Ovary (tissue), 9 donors: ENCODE results near the gene TIGD4. TPM values are rescaled to one million over a fixed set of nuclear protein-coding genes. Genes with fewer than 3 reads are reported as not detected.

Experiments used
- DNase-seq, 5 donors: peaks; one replicate each; pipeline ENCODE4 v3.0.0-alpha.2; 2019 to 2020
- H3K27ac ChIP-seq, 2 donors: fragments of 200-600 bp; one replicate each; pipeline versions ENCODE4 v1.5.1 to v1.8.0; 2019 to 2022
- H3K27me3 ChIP-seq: fragments of 200-600 bp; one replicate; pipeline ENCODE4 v1.8.0; 2022
- H3K36me3 ChIP-seq: fragments of 200-600 bp; sonication (generic); one replicate; pipeline ENCODE4 v1.5.1; 2019
- H3K4me1 ChIP-seq: one replicate; pipeline ENCODE4 v1.8.1; 2013; ENCODE audit warnings: mild to moderate bottlenecking, moderate library complexity; ENCODE audit not compliant: insufficient read depth
- H3K4me3 ChIP-seq: fragments of 200-600 bp; sonication (generic); one replicate; pipeline ENCODE4 v1.5.1; 2017
- H3K9me3 ChIP-seq, 2 donors: fragments of 200-600 bp in 1 of 2; sonication (generic) in 1 of 2; one replicate each; pipeline versions ENCODE4 v1.5.1 to v1.8.1; 2013 to 2019; ENCODE audit warnings: mild to moderate bottlenecking in 1 of 2, moderate library complexity in 1 of 2
- CTCF ChIP-seq, 3 donors: fragments of 450-650 bp in 2 of 3; fragments of 200-600 bp in 1 of 3; IDR thresholded peaks; one replicate each; pipeline versions ENCODE4 v1.5.1 to v1.8.0; 2016 to 2022; ENCODE audit warnings: antibody characterized with exemption in 3 of 3, mild to moderate bottlenecking in 1 of 3
- EP300 ChIP-seq: sonication (generic); formaldehyde crosslinking; IDR thresholded peaks from one replicate; pipeline ENCODE4 v1.6.1; 2017; ENCODE audit warnings: antibody characterized with exemption
- POLR2A ChIP-seq: fragments of 450-650 bp; IDR thresholded peaks from one replicate; pipeline ENCODE4 v1.6.1; 2017; ENCODE audit warnings: antibody characterized with exemption, mild to moderate bottlenecking, moderate library complexity
- WGBS, 3 donors: extraction: QIAGEN DNeasy Blood & Tissue Kit in 1 of 3; methylation state at CpG; one replicate each; pipeline versions ENCODE4 v1.1.5 to v1.1.7; 2013 to 2017; 5-methylcytosine and 5-hydroxymethylcytosine counted together
- intact Hi-C, 4 donors: fragments of 100-400 bp; cut with DNase I; formaldehyde crosslinking; loops; one replicate each; pipeline versions ENCODE4 v1.11.0 to v1.15.1; 2022 to 2023
- polyA plus RNA-seq, 2 donors: library from polyadenylated mRNA; stranded (reverse); fragments of 200-250 nt in 1 of 2; fragments of 350-450 nt in 1 of 2; fragmentation: Illumina TruSeq in 1 of 2; extraction: RNeasy Lipid Tissue Mini Kit (QIAGEN cat#74804) in 1 of 2; gene quantifications; one replicate each; pipeline ENCODE4 v1.2.3, GENCODE V29; 2013 to 2014
- total RNA-seq, 7 donors: library from RNA; depleted of rRNA in 2 of 7; stranded (reverse); fragments of >200 nt in 2 of 7; fragmentation: NEBNext Ultra II Directional in 3 of 7; extraction: Animal tissue kit (Norgen Biotek cat#: 25700) in 3 of 7; gene quantifications; one replicate each; pipeline versions ENCODE4 v1.1.0 to v1.2.4, GENCODE V29; 2016 to 2023
- donor health status: DM: no; HTN: no; CAD: no; lungs with moderate emphysema.
- donor health status: DM: no; HTN: no; CAD: no.
- donor health status: Bipolar disorder and iron deficiency.
- donor health status: DM: yes; HTN: yes; CAD: no.
- donor health status: DM: no; HTN: no; CAD: no.
- donor health status: DM: yes; HTN: yes; CAD: no.

TIGD4 gene
- total and polyA plus RNA-seq, 9 donors = 0.23 to 1.1 (median 0.58) TPM

DNA sequence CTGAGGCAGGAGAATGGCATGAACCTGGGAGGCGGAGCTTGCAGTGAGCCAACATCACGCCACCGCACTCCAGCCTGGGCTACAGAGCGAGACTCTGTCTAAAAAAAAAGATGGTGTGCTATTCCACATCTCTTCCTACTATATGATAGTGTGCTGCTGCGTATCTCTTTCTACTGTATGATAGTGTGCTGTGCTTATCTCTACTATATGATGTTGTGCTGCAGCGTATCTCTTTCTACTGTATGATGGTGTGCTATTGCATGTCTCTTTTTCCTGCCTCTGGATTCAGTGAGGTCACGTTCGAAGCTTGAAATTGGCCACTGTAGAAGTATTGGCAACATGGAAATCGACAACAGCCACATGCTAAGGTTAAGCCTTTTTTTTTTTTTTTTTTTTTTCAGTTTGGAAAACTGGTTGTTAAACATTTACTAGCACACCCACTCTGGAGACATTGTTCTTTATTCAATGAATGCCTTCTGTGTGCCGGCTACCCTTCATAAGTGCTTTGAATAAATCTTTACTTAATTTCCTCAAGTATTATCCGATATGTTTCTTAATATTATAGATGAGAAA, 31.3 kb upstream of the TIGD4 start:
- Histone ChIP-seq H3K27me3 (no peaks in the 10 kb centered on the region), H3K4me3 (no peak overlapping the region)
- WGBS, 3 donors = 86 to 87% (median 86%) methylated on average over 11 of the region's 11 CpGs

DNA sequence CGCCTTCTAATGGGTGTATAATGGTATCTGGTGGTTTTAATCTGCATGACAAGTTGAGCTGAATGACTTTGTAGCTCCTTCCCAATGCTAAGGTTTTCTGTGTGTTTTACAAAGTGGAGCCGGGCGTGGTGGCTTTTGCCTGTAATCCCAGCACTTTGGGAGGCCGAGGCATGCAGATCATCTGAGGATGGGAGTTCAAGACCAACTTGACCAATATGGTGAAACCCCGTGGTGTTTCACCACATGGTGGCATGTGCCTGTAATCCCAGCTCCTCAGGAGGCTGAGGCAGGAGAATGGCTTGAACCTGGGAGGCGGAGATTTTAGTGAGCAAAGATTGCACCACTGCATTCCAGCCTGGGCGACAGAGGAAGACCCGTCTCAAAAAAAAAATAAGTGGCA, 29.1 kb upstream of the TIGD4 start:
- Histone ChIP-seq H3K27ac (no peak overlapping the region), H3K36me3 (no peaks in the 10 kb centered on the region), H3K9me3 (no peaks in the 10 kb centered on the region), H3K4me1 (peaks cover 2% of the 10 kb centered on the region), H3K27me3 (no peaks in the 10 kb centered on the region), H3K4me3 (no peak overlapping the region)
- intact Hi-C loops = no loop called here
- TF ChIP-seq EP300 (no peak), CTCF (IDR thresholded peaks at IDR 0.05) (no peak), POLR2A (no peak)
- no peak for DNase-seq
- WGBS, 3 donors = 96 to 98% (median 96%) methylated on average over 8 of the region's 8 CpGs

More for the DNA sequence above, 31.3 kb upstream of the TIGD4 start:
- H3K9me3 ChIP-seq = no peaks in the 10 kb centered on the region
- H3K36me3 ChIP-seq = no peaks in the 10 kb centered on the region
- DNase-seq = no peak
- no peak overlapping the region for H3K27ac ChIP-seq
- intact Hi-C loops = no loop called here
- TF ChIP-seq CTCF (IDR thresholded peaks at IDR 0.05) = no peak
- no peak for TF ChIP-seq POLR2A
- no peak for TF ChIP-seq EP300
- no peaks in the 10 kb centered on the region for H3K4me1 ChIP-seq

- WGBS, 3 donors = 92 to 95% (median 93%) methylated on average over 3 of the region's 3 CpGs
- no peak overlapping the region for H3K27ac ChIP-seq
- TF ChIP-seq EP300 = no peak
- TF ChIP-seq POLR2A = no peak
- no peak for DNase-seq
- H3K36me3 ChIP-seq = no peaks in the 10 kb centered on the region
- no peaks in the 10 kb centered on the region for H3K9me3 ChIP-seq
- no peak overlapping the region for H3K4me3 ChIP-seq
- no peaks in the 10 kb centered on the region for H3K27me3 ChIP-seq
- peaks cover 5% of the 10 kb centered on the region for H3K4me1 ChIP-seq
- intact Hi-C loops = no loop called here
These were observed 27.8 kb upstream of the TIGD4 start for GRCh38 chr4:152807294-152807829.

DNA sequence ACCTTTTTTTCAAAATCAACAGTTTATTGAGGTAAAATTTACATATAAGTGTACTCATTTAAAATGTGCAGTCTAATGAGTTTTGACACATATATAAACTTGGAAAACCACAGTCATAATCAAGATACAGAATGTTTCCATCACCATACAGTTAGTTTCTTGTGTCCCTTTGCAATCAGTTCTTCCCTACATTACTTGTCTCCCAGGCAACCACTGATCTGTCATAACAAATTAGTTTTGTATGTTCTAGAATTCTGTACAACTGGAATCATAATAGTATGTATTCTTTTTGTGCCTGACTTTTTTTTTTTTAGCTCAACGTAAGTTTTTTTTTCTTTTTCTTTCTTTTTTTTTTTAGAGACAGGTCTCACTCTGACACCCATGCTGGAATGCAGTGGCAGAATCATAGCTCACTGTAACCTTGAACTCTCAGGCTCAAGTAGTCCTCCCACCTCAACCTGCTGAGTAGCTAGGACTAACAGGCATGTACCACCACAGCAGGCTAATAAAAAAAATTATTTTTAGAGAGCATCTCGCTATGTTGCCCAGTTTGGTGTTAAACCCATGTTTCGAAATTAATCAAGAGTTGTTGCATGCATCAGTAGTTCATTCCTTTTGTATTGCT, 27.1 kb upstream of the TIGD4 start:
- no peak for DNase-seq
- H3K36me3 ChIP-seq = no peaks in the 10 kb centered on the region
- H3K4me3 ChIP-seq = no peak overlapping the region
- H3K4me1 ChIP-seq = peaks cover 5% of the 10 kb centered on the region
- H3K27me3 ChIP-seq = no peaks in the 10 kb centered on the region
- H3K27ac ChIP-seq = no peak overlapping the region
- WGBS, 3 donors = 89 to 94% (median 89%) methylated on average over 3 of the region's 3 CpGs
- intact Hi-C loops = no loop called here
- TF ChIP-seq EP300 (no peak), POLR2A (no peak)
- H3K9me3 ChIP-seq = no peaks in the 10 kb centered on the region

DNA sequence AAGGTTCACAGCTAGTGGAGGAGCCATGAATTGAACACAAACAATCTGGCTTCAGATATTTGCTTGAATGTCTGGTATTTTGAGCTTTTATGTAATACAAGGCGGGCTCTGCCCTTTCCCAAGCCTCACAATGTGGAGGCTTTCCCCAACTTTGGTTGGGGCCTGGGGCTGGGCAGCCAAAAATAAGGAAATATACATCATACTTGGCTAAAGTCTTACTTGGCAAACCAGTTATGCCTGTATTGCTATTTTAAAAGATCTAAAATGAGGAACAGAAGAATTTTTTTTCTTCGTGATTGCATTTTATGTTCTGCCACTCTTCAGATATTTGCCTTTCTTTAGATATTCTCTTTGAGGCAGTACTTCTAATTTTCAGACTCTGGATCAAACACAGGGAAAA, 26.3 kb upstream of the TIGD4 start:
- Histone ChIP-seq H3K9me3 (no peaks in the 10 kb centered on the region), H3K27ac (no peak overlapping the region), H3K4me1 (peaks cover 5% of the 10 kb centered on the region), H3K27me3 (no peaks in the 10 kb centered on the region), H3K4me3 (no peak overlapping the region), H3K36me3 (no peaks in the 10 kb centered on the region)
- WGBS, 3 donors = 85 to 90% (median 88%) methylated on average over 2 of the region's 2 CpGs
- intact Hi-C loops = no loop called here
- DNase-seq = no peak
- no peak for TF ChIP-seq POLR2A

- intact Hi-C loops = no loop called here
- Histone ChIP-seq H3K4me3 (no peak overlapping the region), H3K36me3 (no peaks in the 10 kb centered on the region), H3K9me3 (no peaks in the 10 kb centered on the region), H3K27me3 (no peaks in the 10 kb centered on the region), H3K4me1 (peaks cover 5% of the 10 kb centered on the region), H3K27ac (no peak overlapping the region)
- TF ChIP-seq CTCF (IDR thresholded peaks at IDR 0.05) (no peak), EP300 (no peak)
- 97 to 100% (median 98%) methylated on average over 2 of the region's 2 CpGs for WGBS, 3 donors
- DNase-seq = no peak
These were observed 25.6 kb upstream of the TIGD4 start for GRCh38 chr4:152805071-152805650.
